ENCODE measurements around the gene ABCF1. TPM values are rescaled to one million over a fixed set of nuclear protein-coding genes. Genes with fewer than 3 reads are reported as not detected.
A peak's percentile ranks its signal among the peaks of the same experiment; 100 is the strongest.

The ABCF1 gene
- total and polyA plus RNA-seq, 9 of the 15 experiments (the other 6 are each of a cell fraction or from before 2014, with no cell fraction given) = 41.6 to 193 (median 102) TPM

DNA sequence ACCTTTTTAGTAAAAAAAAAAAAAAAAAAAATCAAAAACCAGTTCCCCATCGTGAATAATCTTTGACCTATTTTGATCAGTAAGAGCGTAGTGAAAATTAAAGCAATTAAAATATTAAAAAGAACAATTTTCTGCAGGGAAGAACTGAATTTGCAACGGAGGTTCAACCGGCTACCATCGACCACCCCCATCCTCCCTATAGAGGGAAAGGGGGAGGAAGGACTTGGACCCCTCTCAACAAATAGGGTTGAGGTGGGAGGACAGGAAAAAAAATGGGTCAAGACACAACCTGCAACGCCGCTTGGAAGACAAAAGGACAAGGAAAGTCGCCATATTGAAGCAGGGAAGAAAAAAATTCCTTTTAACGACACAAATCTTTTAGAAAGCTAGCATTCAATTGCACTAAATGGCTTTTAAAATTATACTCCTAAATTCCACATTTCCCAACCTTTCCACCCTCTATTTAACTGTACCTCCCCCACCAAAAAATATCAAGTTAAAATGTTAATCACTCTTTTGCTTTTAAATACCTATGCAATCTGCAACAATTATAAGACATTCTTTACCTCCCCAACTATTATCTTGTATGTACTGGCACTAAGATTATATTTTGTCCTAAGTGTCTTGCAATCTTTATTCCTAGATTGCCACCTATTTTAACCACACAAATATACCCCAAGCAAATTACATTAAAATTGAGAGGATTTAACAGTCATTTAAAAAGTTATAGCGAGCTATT is 44.1 kb downstream of the ABCF1 start (continued):
- TF ChIP-seq, protein P1, sequence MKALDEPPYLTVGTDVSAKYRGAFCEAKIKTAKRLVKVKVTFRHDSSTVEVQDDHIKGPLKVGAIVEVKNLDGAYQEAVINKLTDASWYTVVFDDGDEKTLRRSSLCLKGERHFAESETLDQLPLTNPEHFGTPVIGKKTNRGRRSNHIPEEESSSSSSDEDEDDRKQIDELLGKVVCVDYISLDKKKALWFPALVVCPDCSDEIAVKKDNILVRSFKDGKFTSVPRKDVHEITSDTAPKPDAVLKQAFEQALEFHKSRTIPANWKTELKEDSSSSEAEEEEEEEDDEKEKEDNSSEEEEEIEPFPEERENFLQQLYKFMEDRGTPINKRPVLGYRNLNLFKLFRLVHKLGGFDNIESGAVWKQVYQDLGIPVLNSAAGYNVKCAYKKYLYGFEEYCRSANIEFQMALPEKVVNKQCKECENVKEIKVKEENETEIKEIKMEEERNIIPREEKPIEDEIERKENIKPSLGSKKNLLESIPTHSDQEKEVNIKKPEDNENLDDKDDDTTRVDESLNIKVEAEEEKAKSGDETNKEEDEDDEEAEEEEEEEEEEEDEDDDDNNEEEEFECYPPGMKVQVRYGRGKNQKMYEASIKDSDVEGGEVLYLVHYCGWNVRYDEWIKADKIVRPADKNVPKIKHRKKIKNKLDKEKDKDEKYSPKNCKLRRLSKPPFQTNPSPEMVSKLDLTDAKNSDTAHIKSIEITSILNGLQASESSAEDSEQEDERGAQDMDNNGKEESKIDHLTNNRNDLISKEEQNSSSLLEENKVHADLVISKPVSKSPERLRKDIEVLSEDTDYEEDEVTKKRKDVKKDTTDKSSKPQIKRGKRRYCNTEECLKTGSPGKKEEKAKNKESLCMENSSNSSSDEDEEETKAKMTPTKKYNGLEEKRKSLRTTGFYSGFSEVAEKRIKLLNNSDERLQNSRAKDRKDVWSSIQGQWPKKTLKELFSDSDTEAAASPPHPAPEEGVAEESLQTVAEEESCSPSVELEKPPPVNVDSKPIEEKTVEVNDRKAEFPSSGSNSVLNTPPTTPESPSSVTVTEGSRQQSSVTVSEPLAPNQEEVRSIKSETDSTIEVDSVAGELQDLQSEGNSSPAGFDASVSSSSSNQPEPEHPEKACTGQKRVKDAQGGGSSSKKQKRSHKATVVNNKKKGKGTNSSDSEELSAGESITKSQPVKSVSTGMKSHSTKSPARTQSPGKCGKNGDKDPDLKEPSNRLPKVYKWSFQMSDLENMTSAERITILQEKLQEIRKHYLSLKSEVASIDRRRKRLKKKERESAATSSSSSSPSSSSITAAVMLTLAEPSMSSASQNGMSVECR (CRISPR knock-in tag; IDR thresholded peaks at IDR 0.05) = peak; percentile 19; the same call in 1 of the 2 replicates
- TF ChIP-seq, protein P2, sequence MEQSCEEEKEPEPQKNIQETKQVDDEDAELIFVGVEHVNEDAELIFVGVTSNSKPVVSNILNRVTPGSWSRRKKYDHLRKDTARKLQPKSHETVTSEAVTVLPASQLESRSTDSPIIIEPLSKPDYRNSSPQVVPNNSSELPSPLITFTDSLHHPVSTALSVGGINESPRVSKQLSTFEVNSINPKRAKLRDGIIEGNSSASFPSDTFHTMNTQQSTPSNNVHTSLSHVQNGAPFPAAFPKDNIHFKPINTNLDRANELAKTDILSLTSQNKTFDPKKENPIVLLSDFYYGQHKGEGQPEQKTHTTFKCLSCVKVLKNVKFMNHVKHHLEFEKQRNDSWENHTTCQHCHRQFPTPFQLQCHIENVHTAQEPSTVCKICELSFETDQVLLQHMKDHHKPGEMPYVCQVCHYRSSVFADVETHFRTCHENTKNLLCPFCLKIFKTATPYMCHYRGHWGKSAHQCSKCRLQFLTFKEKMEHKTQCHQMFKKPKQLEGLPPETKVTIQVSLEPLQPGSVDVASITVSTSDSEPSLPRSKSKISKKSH (CRISPR knock-in tag; IDR thresholded peaks at IDR 0.05) = peak; percentile 29; the same call in 1 of the 2 replicates
- TF ChIP-seq, protein P3, sequence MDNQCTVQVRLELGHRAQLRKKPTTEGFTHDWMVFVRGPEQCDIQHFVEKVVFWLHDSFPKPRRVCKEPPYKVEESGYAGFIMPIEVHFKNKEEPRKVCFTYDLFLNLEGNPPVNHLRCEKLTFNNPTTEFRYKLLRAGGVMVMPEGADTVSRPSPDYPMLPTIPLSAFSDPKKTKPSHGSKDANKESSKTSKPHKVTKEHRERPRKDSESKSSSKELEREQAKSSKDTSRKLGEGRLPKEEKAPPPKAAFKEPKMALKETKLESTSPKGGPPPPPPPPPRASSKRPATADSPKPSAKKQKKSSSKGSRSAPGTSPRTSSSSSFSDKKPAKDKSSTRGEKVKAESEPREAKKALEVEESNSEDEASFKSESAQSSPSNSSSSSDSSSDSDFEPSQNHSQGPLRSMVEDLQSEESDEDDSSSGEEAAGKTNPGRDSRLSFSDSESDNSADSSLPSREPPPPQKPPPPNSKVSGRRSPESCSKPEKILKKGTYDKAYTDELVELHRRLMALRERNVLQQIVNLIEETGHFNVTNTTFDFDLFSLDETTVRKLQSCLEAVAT (IDR thresholded peaks at IDR 0.05) = peak; percentile 85
- TF ChIP-seq DDX20 (tag; IDR thresholded peaks at IDR 0.05; ENCODE audit: low read depth) (peak; percentile 47), CHD2 (IDR thresholded peaks at IDR 0.05; ENCODE audit: low read depth, low read length) (peak; percentile 45), KDM2B (CRISPR knock-in tag; IDR thresholded peaks at IDR 0.05) (no peak), ZNF76 (CRISPR knock-in tag; IDR thresholded peaks at IDR 0.05; ENCODE audit: borderline replicate concordance) (no peak), SUPT5H (IDR thresholded peaks at IDR 0.05) (peak; percentile 98), HNRNPK (IDR thresholded peaks at IDR 0.05; ENCODE audit: low read depth, low read length, poor library complexity, severe bottlenecking) (peak; percentile 77), ZNF3 (CRISPR knock-in tag; IDR thresholded peaks at IDR 0.05) (peak; percentile 88)
- TF ChIP-seq, protein P4, sequence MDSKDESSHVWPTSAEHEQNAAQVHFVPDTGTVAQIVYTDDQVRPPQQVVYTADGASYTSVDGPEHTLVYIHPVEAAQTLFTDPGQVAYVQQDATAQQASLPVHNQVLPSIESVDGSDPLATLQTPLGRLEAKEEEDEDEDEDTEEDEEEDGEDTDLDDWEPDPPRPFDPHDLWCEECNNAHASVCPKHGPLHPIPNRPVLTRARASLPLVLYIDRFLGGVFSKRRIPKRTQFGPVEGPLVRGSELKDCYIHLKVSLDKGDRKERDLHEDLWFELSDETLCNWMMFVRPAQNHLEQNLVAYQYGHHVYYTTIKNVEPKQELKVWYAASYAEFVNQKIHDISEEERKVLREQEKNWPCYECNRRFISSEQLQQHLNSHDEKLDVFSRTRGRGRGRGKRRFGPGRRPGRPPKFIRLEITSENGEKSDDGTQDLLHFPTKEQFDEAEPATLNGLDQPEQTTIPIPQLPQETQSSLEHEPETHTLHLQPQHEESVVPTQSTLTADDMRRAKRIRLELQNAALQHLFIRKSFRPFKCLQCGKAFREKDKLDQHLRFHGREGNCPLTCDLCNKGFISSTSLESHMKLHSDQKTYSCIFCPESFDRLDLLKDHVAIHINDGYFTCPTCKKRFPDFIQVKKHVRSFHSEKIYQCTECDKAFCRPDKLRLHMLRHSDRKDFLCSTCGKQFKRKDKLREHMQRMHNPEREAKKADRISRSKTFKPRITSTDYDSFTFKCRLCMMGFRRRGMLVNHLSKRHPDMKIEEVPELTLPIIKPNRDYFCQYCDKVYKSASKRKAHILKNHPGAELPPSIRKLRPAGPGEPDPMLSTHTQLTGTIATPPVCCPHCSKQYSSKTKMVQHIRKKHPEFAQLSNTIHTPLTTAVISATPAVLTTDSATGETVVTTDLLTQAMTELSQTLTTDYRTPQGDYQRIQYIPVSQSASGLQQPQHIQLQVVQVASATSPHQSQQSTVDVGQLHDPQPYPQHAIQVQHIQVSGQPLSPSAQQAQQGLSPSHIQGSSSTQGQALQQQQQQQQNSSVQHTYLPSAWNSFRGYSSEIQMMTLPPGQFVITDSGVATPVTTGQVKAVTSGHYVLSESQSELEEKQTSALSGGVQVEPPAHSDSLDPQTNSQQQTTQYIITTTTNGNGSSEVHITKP (IDR thresholded peaks at IDR 0.05; ENCODE audit: partially characterized antibody) = peak; percentile 16
- TF ChIP-seq, protein P5, sequence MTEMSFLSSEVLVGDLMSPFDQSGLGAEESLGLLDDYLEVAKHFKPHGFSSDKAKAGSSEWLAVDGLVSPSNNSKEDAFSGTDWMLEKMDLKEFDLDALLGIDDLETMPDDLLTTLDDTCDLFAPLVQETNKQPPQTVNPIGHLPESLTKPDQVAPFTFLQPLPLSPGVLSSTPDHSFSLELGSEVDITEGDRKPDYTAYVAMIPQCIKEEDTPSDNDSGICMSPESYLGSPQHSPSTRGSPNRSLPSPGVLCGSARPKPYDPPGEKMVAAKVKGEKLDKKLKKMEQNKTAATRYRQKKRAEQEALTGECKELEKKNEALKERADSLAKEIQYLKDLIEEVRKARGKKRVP (CRISPR knock-in tag; IDR thresholded peaks at IDR 0.05) = peak; percentile 62; the same call in 1 of the 2 replicates
- TF ChIP-seq, protein P6, sequence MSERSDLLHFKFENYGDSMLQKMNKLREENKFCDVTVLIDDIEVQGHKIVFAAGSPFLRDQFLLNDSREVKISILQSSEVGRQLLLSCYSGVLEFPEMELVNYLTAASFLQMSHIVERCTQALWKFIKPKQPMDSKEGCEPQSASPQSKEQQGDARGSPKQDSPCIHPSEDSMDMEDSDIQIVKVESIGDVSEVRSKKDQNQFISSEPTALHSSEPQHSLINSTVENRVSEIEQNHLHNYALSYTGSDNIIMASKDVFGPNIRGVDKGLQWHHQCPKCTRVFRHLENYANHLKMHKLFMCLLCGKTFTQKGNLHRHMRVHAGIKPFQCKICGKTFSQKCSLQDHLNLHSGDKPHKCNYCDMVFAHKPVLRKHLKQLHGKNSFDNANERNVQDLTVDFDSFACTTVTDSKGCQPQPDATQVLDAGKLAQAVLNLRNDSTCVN (CRISPR knock-in tag; IDR thresholded peaks at IDR 0.05) = peak; percentile 88

Data from K562 (cell line).